Body of pancreas (tissue), 4 donors: ENCODE data around the gene SLC26A3.

Source experiments
- CTCF ChIP-seq, 7 experiments: fragments of 450-650 bp in 4 of 7; fragments of 200-600 bp in 3 of 7; sonication (generic) in 3 of 7; IDR thresholded peaks; one replicate each; pipeline ENCODE4 v1.5.1; 2016 to 2019; ENCODE audit warnings: antibody characterized with exemption in 7 of 7
- POLR2A ChIP-seq, 3 donors: fragments of 450-650 bp; IDR thresholded peaks; one replicate each; pipeline ENCODE4 v1.6.1; 2016; ENCODE audit warnings: antibody characterized with exemption in 3 of 3, mild to moderate bottlenecking in 2 of 3

GRCh38 chr7:107778283-107778682 is 24.7 kb downstream of the SLC26A3 start:
- no peak for TF ChIP-seq CTCF (IDR thresholded peaks at IDR 0.05)
- no peak for TF ChIP-seq POLR2A (IDR thresholded peaks at IDR 0.05)
